ENCODE results near the gene FBXO42. TPM values are rescaled to one million over a fixed set of nuclear protein-coding genes. Genes with fewer than 3 reads are reported as not detected.

Gene FBXO42
- total RNA-seq, 1 experiment from 2014 or later, result 11.3 TPM

GRCh38 chr1:16199700-16200099 lies 152.6 kb downstream of the FBXO42 start:
- TF ChIP-seq, protein P1, sequence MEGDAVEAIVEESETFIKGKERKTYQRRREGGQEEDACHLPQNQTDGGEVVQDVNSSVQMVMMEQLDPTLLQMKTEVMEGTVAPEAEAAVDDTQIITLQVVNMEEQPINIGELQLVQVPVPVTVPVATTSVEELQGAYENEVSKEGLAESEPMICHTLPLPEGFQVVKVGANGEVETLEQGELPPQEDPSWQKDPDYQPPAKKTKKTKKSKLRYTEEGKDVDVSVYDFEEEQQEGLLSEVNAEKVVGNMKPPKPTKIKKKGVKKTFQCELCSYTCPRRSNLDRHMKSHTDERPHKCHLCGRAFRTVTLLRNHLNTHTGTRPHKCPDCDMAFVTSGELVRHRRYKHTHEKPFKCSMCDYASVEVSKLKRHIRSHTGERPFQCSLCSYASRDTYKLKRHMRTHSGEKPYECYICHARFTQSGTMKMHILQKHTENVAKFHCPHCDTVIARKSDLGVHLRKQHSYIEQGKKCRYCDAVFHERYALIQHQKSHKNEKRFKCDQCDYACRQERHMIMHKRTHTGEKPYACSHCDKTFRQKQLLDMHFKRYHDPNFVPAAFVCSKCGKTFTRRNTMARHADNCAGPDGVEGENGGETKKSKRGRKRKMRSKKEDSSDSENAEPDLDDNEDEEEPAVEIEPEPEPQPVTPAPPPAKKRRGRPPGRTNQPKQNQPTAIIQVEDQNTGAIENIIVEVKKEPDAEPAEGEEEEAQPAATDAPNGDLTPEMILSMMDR (IDR thresholded peaks at IDR 0.05; ENCODE audit: insufficient read depth in 1 of 2, low read depth in 1 of 2, low read length in 1 of 2, severe bottlenecking in 1 of 2, unreplicated experiment in 1 of 2), result no peak

DNA sequence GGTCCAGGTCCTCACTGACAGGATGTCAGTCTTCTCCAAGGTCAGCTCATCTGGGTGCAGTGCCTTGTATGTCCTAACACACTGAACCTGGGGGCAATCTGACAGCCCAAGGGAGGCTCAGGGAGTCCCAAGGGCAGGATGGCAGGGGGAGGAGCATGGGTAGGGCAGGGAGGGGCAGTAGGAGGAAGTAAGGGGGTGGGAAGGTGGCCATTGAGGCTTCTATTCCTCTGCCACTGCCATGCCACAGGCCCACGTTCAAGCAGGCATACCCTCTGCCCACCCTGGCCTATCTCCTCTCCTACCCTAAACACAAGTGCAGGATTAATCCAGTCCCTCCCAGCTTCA lies 153.2 kb downstream of the FBXO42 start:
- Mint-ChIP-seq H3K4me1 (ENCODE audit: low read depth, unreplicated experiment) (peaks cover 6% of the 10 kb centered on the region), H3K36me3 (ENCODE audit: insufficient read depth, unreplicated experiment) (peaks cover 6% of the 10 kb centered on the region), H3K27ac (ENCODE audit: unreplicated experiment) (no peak overlapping the region), H3K4me3 (ENCODE audit: unreplicated experiment) (no peak overlapping the region), H3K9me3 (ENCODE audit: unreplicated experiment) (no peaks in the 10 kb centered on the region), H3K27me3 (ENCODE audit: insufficient read depth, unreplicated experiment) (peaks cover 3% of the 10 kb centered on the region)
- ChIA-PET POLR2A (no interaction called here), CTCF (interaction anchor here (0.6 to 1.0 kb wide), 3 partner anchors 18 to 121 kb away, joined by 3 read pairs; no protein-coding TSS in a partner anchor)
- no TSS peak for BruUV-seq (replicated peaks)
- Histone ChIP-seq H3K27me3 (replicated peaks; ENCODE audit: control insufficient read depth, insufficient read depth, low read length) (no peaks in the 10 kb centered on the region), H3K36me3 (ENCODE audit: control insufficient read depth, insufficient read depth, low read length) (no peaks in the 10 kb centered on the region), H3K9me3 (no peaks in the 10 kb centered on the region), H3K4me3 (ENCODE audit: low read depth, low read length) (no peak overlapping the region), H3K4me1 (no peaks in the 10 kb centered on the region)
- DNase-seq, result no peak
- TF ChIP-seq, protein P1 (IDR thresholded peaks at IDR 0.05; ENCODE audit: insufficient read depth in 1 of 2, low read depth in 1 of 2, low read length in 1 of 2, severe bottlenecking in 1 of 2, unreplicated experiment in 1 of 2), result no peak
- intact Hi-C loops (cut with micrococcal nuclease; ENCODE audit: unreplicated experiment), result no loop called here

More at GRCh38 chr1:16199700-16200099, 152.6 kb downstream of the FBXO42 start:
- Mint-ChIP-seq H3K4me1 (ENCODE audit: low read depth, unreplicated experiment) (peaks cover 6% of the 10 kb centered on the region), H3K9me3 (ENCODE audit: unreplicated experiment) (no peaks in the 10 kb centered on the region), H3K27ac (ENCODE audit: unreplicated experiment) (no peak overlapping the region), H3K4me3 (ENCODE audit: unreplicated experiment) (no peak overlapping the region), H3K36me3 (ENCODE audit: insufficient read depth, unreplicated experiment) (peaks cover 6% of the 10 kb centered on the region), H3K27me3 (ENCODE audit: insufficient read depth, unreplicated experiment) (no peaks in the 10 kb centered on the region)
- intact Hi-C loops (cut with micrococcal nuclease; ENCODE audit: unreplicated experiment), result no loop called here
- H3K9me3 ChIP-seq, result no peaks in the 10 kb centered on the region
- H3K4me3 ChIP-seq (ENCODE audit: low read depth, low read length), result no peak overlapping the region
- H3K4me1 ChIP-seq, result no peaks in the 10 kb centered on the region
- ChIA-PET POLR2A (no interaction called here), CTCF (interaction anchor here (0.8 to 1.0 kb wide), 2 partner anchors 18 to 117 kb away, joined by 3 read pairs; no protein-coding TSS in a partner anchor)
- no peaks in the 10 kb centered on the region for H3K27me3 ChIP-seq (replicated peaks; ENCODE audit: control insufficient read depth, insufficient read depth, low read length)
- no TSS peak for BruUV-seq (replicated peaks)
- 0 out of 2 replicates have a peak, but pooled peaks cover 1% of the 10 kb centered on the region for H3K36me3 ChIP-seq (ENCODE audit: control insufficient read depth, insufficient read depth, low read length)
- DNase-seq, result no peak

DNA sequence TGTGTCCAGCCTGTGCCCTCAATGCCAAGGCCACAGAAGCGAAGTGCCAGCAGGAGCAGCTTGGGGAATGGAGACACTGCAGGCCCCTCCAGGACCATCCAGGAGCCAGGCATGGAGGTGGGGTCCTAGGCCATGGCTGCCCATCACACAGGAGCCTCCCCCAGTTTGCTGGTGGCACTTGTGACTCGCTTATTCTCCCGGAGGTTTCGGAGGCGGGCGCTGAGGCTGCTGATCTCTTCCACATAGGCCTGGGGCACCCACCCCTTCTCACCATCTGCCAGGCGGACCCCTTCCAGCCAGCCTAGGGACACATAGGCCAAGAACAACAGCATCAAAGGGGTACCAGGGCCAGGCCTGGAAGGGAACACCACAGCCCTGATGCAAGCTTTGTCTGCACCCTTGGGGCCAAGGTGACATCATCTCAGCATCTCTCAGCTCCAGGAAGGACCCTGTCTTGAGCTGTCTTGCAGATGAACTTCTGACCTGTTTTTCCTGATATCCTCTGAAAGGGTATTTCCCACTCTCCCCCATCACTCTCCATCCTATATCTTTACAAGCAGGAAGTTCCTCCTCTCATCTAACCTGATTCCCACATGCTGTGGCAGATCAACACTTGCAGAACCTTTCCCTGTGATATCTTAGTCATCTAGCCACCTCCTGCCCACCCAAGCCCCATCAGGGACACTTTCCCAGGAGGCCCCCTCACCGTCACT lies 153.7 kb downstream of the FBXO42 start:
- no peaks in the 10 kb centered on the region for H3K9me3 ChIP-seq
- no peaks in the 10 kb centered on the region for H3K36me3 ChIP-seq (ENCODE audit: control insufficient read depth, insufficient read depth, low read length)
- H3K4me3 ChIP-seq (ENCODE audit: low read depth, low read length), result no peak overlapping the region
- peaks cover 6% of the 10 kb centered on the region for H3K36me3 Mint-ChIP-seq (ENCODE audit: insufficient read depth, unreplicated experiment)
- ChIA-PET POLR2A (no interaction called here), CTCF (interaction anchor here (0.6 kb wide), 1 partner anchor 120 kb away, joined by 3 read pairs; no protein-coding TSS in a partner anchor)
- peaks cover 6% of the 10 kb centered on the region for H3K4me1 Mint-ChIP-seq (ENCODE audit: low read depth, unreplicated experiment)
- TF ChIP-seq, protein P1 (IDR thresholded peaks at IDR 0.05; ENCODE audit: insufficient read depth in 1 of 2, low read depth in 1 of 2, low read length in 1 of 2, severe bottlenecking in 1 of 2, unreplicated experiment in 1 of 2), result no peak
- H3K27ac Mint-ChIP-seq (ENCODE audit: unreplicated experiment), result no peak overlapping the region
- no peaks in the 10 kb centered on the region for H3K27me3 ChIP-seq (replicated peaks; ENCODE audit: control insufficient read depth, insufficient read depth, low read length)
- H3K4me3 Mint-ChIP-seq (ENCODE audit: unreplicated experiment), result no peak overlapping the region
- no TSS peak for BruUV-seq (replicated peaks)
- DNase-seq, result no peak
- intact Hi-C loops (cut with micrococcal nuclease; ENCODE audit: unreplicated experiment), result no loop called here
- no peaks in the 10 kb centered on the region for H3K9me3 Mint-ChIP-seq (ENCODE audit: unreplicated experiment)
- peaks cover 3% of the 10 kb centered on the region for H3K27me3 Mint-ChIP-seq (ENCODE audit: insufficient read depth, unreplicated experiment)
- H3K4me1 ChIP-seq, result no peaks in the 10 kb centered on the region

Measured in Caco-2 (cell line).